Fibroblast of gingiva (primary cell): ENCODE results near the gene INPP5J.
A peak's percentile ranks its signal among the peaks of the same experiment; 100 is the strongest.
"Not testable (repeated sequence)": the region's sequence is repeated elsewhere in the genome, so short reads cannot be mapped to it uniquely, and the experiment has no call there.

Source experiments
- DNase-seq: peaks from one replicate; pipeline ENCODE4 v3.0.0-alpha.2; 2011; ENCODE audit warnings: low read depth

Gene INPP5J

DNA sequence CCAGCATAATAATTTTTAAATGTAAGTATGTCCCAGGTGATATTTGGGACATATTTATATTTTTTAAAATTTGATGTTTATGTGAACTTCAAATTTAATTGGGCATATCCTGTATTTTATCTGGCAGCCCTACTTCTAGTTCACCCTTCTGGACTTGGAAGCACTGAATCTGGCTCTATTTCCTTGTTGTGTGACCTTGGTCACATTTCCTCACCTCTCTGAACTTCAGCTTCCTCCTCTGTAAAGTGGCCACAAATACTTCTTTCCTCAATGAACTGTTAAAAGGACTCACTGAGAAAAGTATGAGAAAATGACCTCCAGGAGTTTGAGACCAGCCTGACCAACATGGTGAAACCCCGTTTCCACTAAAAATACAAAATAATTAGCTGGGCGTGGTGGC, 29.1 kb downstream of the INPP5J start:
- DNase-seq, result no peak

DNA sequence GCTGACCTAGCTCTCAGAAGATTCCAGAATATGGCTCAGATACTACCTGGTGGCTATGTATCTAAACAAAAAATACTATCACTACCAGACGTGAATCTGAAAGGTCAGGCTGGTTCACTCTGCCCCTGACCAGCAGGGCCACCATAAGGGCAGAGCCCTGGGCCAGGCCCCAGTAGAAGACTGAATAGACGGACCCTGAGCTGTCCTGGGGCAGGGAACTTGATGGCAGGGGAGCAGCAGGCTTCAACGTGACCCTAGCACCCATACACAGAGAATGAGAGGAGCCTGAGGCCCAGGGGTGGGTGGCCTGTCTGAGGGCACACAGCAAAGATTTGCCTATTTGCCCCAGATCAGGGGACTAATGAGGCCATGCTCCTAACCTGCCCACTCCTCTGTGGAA, 30.6 kb downstream of the INPP5J start:
- no peak for DNase-seq

DNA sequence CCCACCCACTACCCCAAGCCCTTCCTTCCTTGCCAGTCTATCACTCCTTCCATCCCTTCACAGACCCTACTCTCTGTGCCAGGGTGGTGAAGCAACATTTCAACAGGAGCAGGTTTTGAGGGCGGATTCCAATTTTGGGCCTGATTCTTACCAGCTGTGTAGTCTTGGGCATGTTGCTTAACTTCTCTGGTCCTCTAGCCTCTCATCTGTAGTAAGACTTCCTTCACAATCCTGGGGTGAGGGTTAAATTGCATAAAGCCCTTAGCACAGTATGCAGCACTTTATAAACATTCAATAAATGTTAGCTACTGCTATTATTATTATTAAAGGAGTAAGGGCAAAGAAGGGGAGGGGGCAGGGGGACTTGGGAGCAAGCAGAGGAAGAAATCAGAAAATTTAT, 32.2 kb downstream of the INPP5J start:
- peak; percentile 11 for DNase-seq

DNA sequence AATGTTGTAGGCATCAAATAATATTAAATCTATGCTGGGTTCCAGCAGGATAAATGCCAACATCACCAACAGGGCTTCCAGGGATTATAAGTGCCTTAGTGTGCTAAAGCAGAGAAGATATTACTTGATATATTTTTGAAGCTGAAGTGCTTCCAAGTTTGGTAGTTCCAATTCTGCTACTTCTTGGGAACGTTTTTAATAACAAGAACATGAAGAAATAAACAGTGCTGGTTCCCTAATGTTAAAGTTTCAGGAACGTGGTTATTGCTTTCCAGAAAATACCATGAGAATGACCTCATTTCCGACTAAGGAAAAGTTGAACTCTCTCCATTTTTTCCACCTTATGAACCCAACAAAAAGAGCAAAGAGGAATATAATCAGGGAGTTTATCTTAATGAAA, 32.7 kb downstream of the INPP5J start:
- DNase-seq, result peak; percentile 43

GRCh38 chr22:31160328-31160978, 37.7 kb downstream of the INPP5J start:
- DNase-seq, result no peak

DNA sequence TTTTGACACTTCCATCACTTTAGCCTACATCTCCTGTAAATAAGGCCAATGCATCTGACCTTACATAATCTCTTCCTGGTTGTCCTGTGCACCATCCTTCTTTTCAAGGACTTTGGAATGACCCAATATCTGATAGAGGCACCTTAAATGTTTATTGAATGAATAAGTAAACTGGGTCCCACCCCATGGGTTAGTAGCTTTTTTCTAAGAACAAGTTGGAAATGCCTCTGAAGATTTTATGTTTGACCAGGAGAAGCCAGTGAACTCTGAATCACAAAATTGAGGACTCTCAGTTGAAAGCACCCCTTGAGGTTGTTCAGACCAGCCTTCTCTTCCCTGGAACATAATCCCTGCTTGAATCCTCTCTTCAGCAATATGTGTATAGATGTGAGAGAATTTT, 38.6 kb downstream of the INPP5J start:
- DNase-seq, result no peak

DNA sequence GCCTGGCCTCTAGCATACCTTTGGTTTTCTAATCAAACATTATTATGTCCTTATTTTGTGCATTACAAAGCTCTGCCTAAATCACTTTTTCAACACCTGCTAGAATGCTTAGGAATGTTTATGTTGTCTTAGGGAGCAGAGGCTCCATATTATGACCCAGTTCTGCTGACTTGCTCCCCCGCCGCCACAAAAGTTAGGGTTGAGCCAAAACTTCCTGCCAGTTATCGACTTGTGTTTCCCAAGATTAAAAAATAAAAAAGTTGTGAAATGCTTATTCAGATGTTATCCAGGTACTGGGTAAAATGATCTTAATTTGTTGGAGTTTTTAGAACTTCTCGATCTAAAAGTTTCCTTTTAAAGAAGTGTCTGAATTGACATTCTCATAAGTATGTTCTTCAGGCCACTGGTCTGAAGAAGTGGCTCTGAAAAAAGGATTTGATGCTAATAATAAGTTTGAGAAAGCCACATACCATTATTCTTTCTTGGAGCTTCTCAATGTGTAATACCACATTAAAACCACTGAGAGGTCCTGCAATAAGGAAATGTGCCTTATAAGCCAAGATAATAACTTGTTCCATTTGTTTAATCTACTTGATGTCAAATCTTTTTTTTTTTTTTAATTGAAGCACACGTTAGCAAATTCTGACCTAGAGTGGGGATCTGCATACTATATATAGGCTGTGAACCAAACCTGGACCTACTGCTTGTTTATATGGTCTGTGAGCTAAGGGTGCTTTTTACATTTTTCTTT, 39.4 kb downstream of the INPP5J start:
- DNase-seq, result peak; percentile 38

DNA sequence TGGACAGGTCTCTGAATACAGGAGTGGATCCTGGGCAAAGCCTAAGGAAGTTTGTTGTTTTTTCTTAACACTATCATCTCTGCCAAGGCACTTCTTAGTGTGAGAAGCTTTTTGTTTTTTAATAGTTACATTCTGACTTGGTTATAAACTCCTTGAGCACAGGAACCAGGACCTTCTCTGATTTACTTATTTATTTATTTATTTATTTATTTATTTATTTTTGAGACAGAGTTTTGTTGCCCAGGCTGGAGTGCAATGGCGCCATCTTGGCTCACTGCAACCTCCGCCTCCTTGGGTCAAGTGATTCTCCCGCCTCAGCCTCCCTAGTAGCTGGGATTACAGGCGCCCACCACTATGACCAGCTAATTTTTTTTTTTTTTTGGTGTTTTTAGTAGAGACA, 48.2 kb downstream of the INPP5J start:
- DNase-seq, result no peak

DNA sequence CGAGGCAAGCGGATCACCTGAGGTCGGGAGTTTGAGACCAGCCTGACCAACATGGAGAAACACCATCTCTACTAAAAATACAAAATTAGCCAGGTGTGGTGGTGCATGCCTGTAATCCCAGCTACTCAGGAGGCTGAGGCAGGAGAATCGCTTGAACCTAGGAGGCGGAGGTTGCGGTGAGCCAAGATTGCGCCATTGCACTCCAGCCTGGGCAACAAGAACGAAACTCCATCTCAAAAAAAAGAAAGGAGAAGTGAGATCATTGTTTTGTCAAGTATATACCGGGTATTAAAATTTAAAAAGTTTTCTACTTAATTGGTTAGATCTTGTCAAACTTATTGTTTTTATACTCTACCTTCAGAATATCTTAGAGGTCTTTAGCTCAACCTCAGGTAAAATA, 49.0 kb downstream of the INPP5J start:
- DNase-seq, result not testable (repeated sequence)

- DNase-seq, result peak; percentile 76
Measured at GRCh38 chr22:31173386-31174145, 50.8 kb downstream of the INPP5J start.

- no peak for DNase-seq
Measured at GRCh38 chr22:31176923-31177322, 54.2 kb downstream of the INPP5J start.

DNA sequence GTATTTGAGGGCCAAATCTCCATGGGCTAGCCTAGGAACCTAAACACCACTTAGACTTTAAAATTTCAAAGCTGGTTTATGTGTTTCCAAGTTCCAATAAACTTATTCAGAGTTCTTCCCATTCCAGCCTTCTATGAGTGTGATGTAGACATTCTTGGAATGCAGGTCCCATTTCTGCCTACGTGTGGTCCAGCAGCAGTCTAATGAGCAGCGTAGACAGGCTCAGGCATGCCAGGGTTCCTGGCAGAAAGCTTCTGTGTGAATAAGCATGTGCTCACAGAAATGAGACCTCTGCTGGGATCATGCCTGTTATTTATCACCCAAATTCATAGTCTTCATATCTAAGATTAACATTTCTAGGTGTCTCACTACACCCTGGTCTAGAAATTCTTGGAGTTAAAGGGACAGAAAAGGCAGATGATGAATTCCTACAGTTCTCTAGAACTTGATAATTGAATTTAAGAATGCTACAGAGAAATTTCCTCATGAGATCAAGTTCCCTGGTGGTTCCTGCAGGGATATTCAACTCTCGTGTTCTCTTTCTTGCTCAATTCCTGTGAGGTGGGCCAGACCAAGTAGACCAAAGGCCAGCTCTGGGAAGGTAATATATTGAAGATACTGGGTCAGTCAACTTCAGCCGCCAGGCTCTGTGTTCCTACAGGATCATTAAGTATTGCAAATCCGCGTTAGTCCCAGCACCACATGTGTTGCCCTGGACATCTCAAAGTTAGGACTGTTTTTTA, 54.8 kb downstream of the INPP5J start:
- peak; percentile 85 for DNase-seq

- DNase-seq, result no peak
Measured at GRCh38 chr22:31178859-31179258, 56.1 kb downstream of the INPP5J start.

DNA sequence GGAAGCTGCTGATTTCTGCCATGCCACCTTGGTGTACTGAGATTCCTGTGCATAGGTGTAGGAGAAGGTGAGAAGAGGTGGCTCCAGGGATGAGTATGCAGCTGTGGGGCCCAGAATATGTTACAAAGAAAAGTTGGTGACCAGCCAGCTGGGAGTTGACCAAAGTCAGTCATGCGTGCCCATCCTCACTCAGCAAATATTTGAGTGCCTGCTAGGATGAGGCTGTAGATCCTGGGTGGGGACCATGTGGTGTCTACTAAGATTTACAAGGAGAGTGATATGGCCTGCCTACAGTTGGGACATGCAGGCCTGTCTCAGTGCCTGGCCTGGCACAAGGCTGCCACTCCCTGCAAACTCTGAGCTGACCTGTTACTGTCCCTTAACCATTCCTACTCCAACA, 56.6 kb downstream of the INPP5J start:
- DNase-seq, result peak; percentile 82

GRCh38 chr22:31184015-31184414, 61.2 kb downstream of the INPP5J start:
- no peak for DNase-seq
